Calu3 (cell line): ENCODE measurements around the gene MUC12. TPM values are rescaled to one million over a fixed set of nuclear protein-coding genes. Genes with fewer than 3 reads are reported as not detected.
"Not testable (repeated sequence)": the region's sequence is repeated elsewhere in the genome, so short reads cannot be mapped to it uniquely, and the experiment has no call there.

Source experiments
- BruUV-seq: library from RNA; stranded (reverse); fragments of 400-500 nt; replicated peaks from 2 replicates; lab custom pipeline; 2021; lab: Mats Ljungman, UMichigan
- CTCF ChIA-PET: fragments of 300-600 bp; sonication (Branson Sonifier 250); formaldehyde crosslinking; loops from one replicate; lab custom pipeline; 2022; ENCODE audit warnings: antibody characterized with exemption; lab: Charles Lee
- DNase-seq: peaks from one replicate; pipeline ENCODE4 v3.0.0; 2022
- H3K27ac Mint-ChIP-seq: one replicate; pipeline ENCODE4 v1.8.0; 2022; ENCODE audit warnings: mixed read lengths; ENCODE audit not compliant: unreplicated experiment
- H3K27me3 Mint-ChIP-seq: one replicate; pipeline ENCODE4 v1.8.0; 2022; ENCODE audit warnings: mixed read lengths; ENCODE audit not compliant: unreplicated experiment
- H3K36me3 Mint-ChIP-seq: one replicate; pipeline ENCODE4 v1.8.0; 2022; ENCODE audit warnings: mild to moderate bottlenecking, moderate library complexity, mixed read lengths; ENCODE audit not compliant: insufficient read depth, unreplicated experiment
- H3K4me1 Mint-ChIP-seq: one replicate; pipeline ENCODE4 v1.8.0; 2022; ENCODE audit warnings: mild to moderate bottlenecking, low read depth, mixed read lengths; ENCODE audit not compliant: unreplicated experiment
- H3K4me3 Mint-ChIP-seq: one replicate; pipeline ENCODE4 v1.8.0; 2022; ENCODE audit warnings: mild to moderate bottlenecking, low read depth, moderate library complexity, mixed read lengths; ENCODE audit not compliant: unreplicated experiment
- H3K9me3 Mint-ChIP-seq: one replicate; pipeline ENCODE4 v1.8.0; 2022; ENCODE audit warnings: low read depth, mixed read lengths; ENCODE audit not compliant: unreplicated experiment
- CTCF ChIP-seq: fragments of 200-600 bp; IDR thresholded peaks from one replicate; pipeline ENCODE4 v1.8.0; 2022; ENCODE audit warnings: antibody characterized with exemption; ENCODE audit not compliant: unreplicated experiment
- intact Hi-C: fragments of 100-400 bp; cut with micrococcal nuclease; formaldehyde crosslinking; loops from one replicate; pipeline ENCODE4 v1.10.0; 2022; ENCODE audit not compliant: unreplicated experiment
- total RNA-seq: library from RNA; stranded (reverse); gene quantifications from 2 replicates; pipeline ENCODE4 v1.2.3, GENCODE V29; 2022

Gene MUC12
- total RNA-seq, 1 experiment from 2014 or later, result 0.59 TPM

GRCh38 chr7:100974021-100974420 is 4.7 kb downstream of the MUC12 start:
- no peak overlapping the region for H3K27ac Mint-ChIP-seq
- peaks cover 3% of the 10 kb centered on the region for H3K9me3 Mint-ChIP-seq
- DNase-seq, result no peak
- no peaks in the 10 kb centered on the region for H3K4me1 Mint-ChIP-seq
- CTCF ChIA-PET, result interaction anchor here (0.7 to 0.9 kb wide), 2 partner anchors 13 to 78 kb away, joined by 3 read pairs; no protein-coding TSS in a partner anchor
- TF ChIP-seq CTCF, result no peak
- no peak overlapping the region for H3K4me3 Mint-ChIP-seq
- peaks cover 5% of the 10 kb centered on the region for H3K36me3 Mint-ChIP-seq
- no TSS peak for BruUV-seq
- intact Hi-C loops, result no loop called here
- peaks cover 43% of the 10 kb centered on the region for H3K27me3 Mint-ChIP-seq

GRCh38 chr7:100975371-100975821 is 6.0 kb downstream of the MUC12 start:
- no peak for DNase-seq
- Mint-ChIP-seq H3K4me3 (no peak overlapping the region), H3K36me3 (peaks cover 5% of the 10 kb centered on the region), H3K4me1 (no peaks in the 10 kb centered on the region), H3K27ac (no peak overlapping the region), H3K9me3 (peaks cover 3% of the 10 kb centered on the region), H3K27me3 (peaks cover 30% of the 10 kb centered on the region)
- intact Hi-C loops, result no loop called here
- BruUV-seq, result no TSS peak
- TF ChIP-seq CTCF, result no peak
- CTCF ChIA-PET, result no interaction called here

GRCh38 chr7:100978300-100978699 is 8.9 kb downstream of the MUC12 start:
- BruUV-seq, result no TSS peak
- CTCF ChIA-PET, result interaction anchor here (0.6 kb wide), 1 partner anchor 1478 kb away, joined by 3 read pairs; no protein-coding TSS in a partner anchor
- intact Hi-C loops, result no loop called here

GRCh38 chr7:100983451-100984187 is 14.3 kb downstream of the MUC12 start:
- peak; percentile 19 for DNase-seq
- H3K4me1 Mint-ChIP-seq, result no peaks in the 10 kb centered on the region
- no peak for TF ChIP-seq CTCF
- CTCF ChIA-PET, result no interaction called here
- no peaks in the 10 kb centered on the region for H3K27me3 Mint-ChIP-seq
- H3K9me3 Mint-ChIP-seq, result no peaks in the 10 kb centered on the region
- H3K36me3 Mint-ChIP-seq, result no peaks in the 10 kb centered on the region
- no peak overlapping the region for H3K27ac Mint-ChIP-seq
- H3K4me3 Mint-ChIP-seq, result no peak overlapping the region
- intact Hi-C loops, result no loop called here
- no TSS peak for BruUV-seq

More at GRCh38 chr7:100978300-100978699, 8.9 kb downstream of the MUC12 start:
- Mint-ChIP-seq H3K27ac (no peak overlapping the region), H3K4me3 (no peak overlapping the region), H3K4me1 (no peaks in the 10 kb centered on the region), H3K9me3 (peaks cover 3% of the 10 kb centered on the region), H3K27me3 (peaks cover under 1% of the 10 kb centered on the region), H3K36me3 (no peaks in the 10 kb centered on the region)
- no peak for TF ChIP-seq CTCF
- DNase-seq, result no peak

- H3K4me1 Mint-ChIP-seq, H3K27ac Mint-ChIP-seq, DNase-seq, H3K27me3 Mint-ChIP-seq, BruUV-seq, H3K9me3 Mint-ChIP-seq, intact Hi-C loops, CTCF ChIA-PET, H3K36me3 Mint-ChIP-seq, H3K4me3 Mint-ChIP-seq: not testable (repeated sequence)
These were observed 15.0 kb downstream of the MUC12 start for GRCh38 chr7:100984241-100984918.

GRCh38 chr7:100985033-100985797 is 15.8 kb downstream of the MUC12 start:
- H3K27me3 Mint-ChIP-seq, BruUV-seq, H3K4me1 Mint-ChIP-seq, H3K27ac Mint-ChIP-seq, DNase-seq, H3K9me3 Mint-ChIP-seq, H3K4me3 Mint-ChIP-seq, CTCF ChIA-PET, intact Hi-C loops, H3K36me3 Mint-ChIP-seq: not testable (repeated sequence)
